Germinal center (tissue), 1 donor: ENCODE data around the gene MYO1G.

ENCODE experiments used
- DNase-seq: peaks from one replicate; pipeline ENCODE4 v3.0.0; 2012; ENCODE audit warnings: mixed read lengths, low spot score

The MYO1G gene

GRCh38 chr7:44966731-44967538, 11.9 kb downstream of the MYO1G start:
- no peak for DNase-seq

GRCh38 chr7:44965937-44966730, 12.7 kb downstream of the MYO1G start:
- no peak for DNase-seq

- no peak for DNase-seq
Measured at GRCh38 chr7:44965441-44965903, 13.3 kb downstream of the MYO1G start.

GRCh38 chr7:44964831-44965440, 13.9 kb downstream of the MYO1G start:
- DNase-seq: no peak

GRCh38 chr7:44964384-44964830, 14.4 kb downstream of the MYO1G start:
- no peak for DNase-seq

GRCh38 chr7:44963364-44964290, 15.2 kb downstream of the MYO1G start:
- no peak for DNase-seq

GRCh38 chr7:44962483-44963251, 16.1 kb downstream of the MYO1G start:
- no peak for DNase-seq

- DNase-seq: no peak
Measured at GRCh38 chr7:44961844-44962482, 16.9 kb downstream of the MYO1G start.

GRCh38 chr7:44960011-44960580, 18.7 kb downstream of the MYO1G start:
- DNase-seq: no peak

- no peak for DNase-seq
Measured at GRCh38 chr7:44959433-44959951, 19.3 kb downstream of the MYO1G start.

- no peak for DNase-seq
Measured at GRCh38 chr7:44958645-44959344, 20.0 kb downstream of the MYO1G start.

GRCh38 chr7:44956157-44956766, 22.6 kb downstream of the MYO1G start:
- no peak for DNase-seq

GRCh38 chr7:44955733-44956132, 23.1 kb downstream of the MYO1G start:
- no peak for DNase-seq

GRCh38 chr7:44953156-44953555, 25.7 kb downstream of the MYO1G start:
- no peak for DNase-seq

GRCh38 chr7:44949303-44949702, 29.5 kb downstream of the MYO1G start:
- no peak for DNase-seq

- no peak for DNase-seq
Measured at GRCh38 chr7:44945479-44945878, 33.3 kb downstream of the MYO1G start.

- no peak for DNase-seq
Measured at GRCh38 chr7:44944821-44945220, 34.0 kb downstream of the MYO1G start.

GRCh38 chr7:44943631-44944030, 35.2 kb downstream of the MYO1G start:
- no peak for DNase-seq

- no peak for DNase-seq
Measured at GRCh38 chr7:44937426-44937825, 41.4 kb downstream of the MYO1G start.
